BJ (cell line): ENCODE data around the gene CCL27. TPM values are rescaled to one million over a fixed set of nuclear protein-coding genes. Genes with fewer than 3 reads are reported as not detected.

Source experiments
- CTCF ChIA-PET: fragments of 350-600 bp; formaldehyde crosslinking; extraction: SDS; loops from one replicate; lab custom pipeline; 2021; ENCODE audit warnings: antibody characterized with exemption, inconsistent platforms; lab: Yijun Ruan, JAX
- POLR2A ChIA-PET: fragments of 300-600 bp; sonication (Branson Sonifier 250); formaldehyde crosslinking; extraction: SDS; loops from one replicate; lab custom pipeline; 2021; ENCODE audit warnings: antibody characterized with exemption; lab: Charles Lee
- DNase-seq: peaks from one replicate; pipeline ENCODE4 v3.0.0-alpha.2; 2011; ENCODE audit warnings: low read depth
- H3K27me3 ChIP-seq: 2 replicates; pipeline ENCODE4 v1.6.0; 2011; ENCODE audit warnings: low read length; ENCODE audit not compliant: control insufficient read depth, insufficient read depth
- H3K36me3 ChIP-seq: 2 replicates; pipeline ENCODE4 v1.5.1; 2011; ENCODE audit warnings: low read length; ENCODE audit not compliant: control insufficient read depth, insufficient read depth
- H3K4me3 ChIP-seq: 2 replicates; pipeline ENCODE4 v1.5.1; 2011; ENCODE audit warnings: low read depth, mild to moderate bottlenecking, control low read depth, low read length
- CTCF ChIP-seq: IDR thresholded peaks from 2 replicates; pipeline ENCODE4 v1.5.1; 2011; ENCODE audit warnings: low read depth, mild to moderate bottlenecking, control low read depth, inconsistent platforms, low read length, moderate library complexity; ENCODE audit not compliant: insufficient read depth
- polyA plus RNA-seq: library from polyadenylated mRNA; depleted of rRNA; stranded (reverse); fragments of >200 nt; gene quantifications from 2 replicates; pipeline ENCODE4 v1.2.3, GENCODE V29; 2011

CCL27 gene
- polyA plus RNA-seq, 1 experiment: 0.12 TPM

GRCh38 chr9:34684816-34685215, 22.4 kb upstream of the CCL27 start:
- ChIA-PET CTCF (interaction anchor here (3.2 to 3.8 kb wide), 2 partner anchors 9 to 17 kb away, joined by 17 to 39 read pairs; no protein-coding TSS in a partner anchor), POLR2A (no interaction called here)
- DNase-seq: no peak
- Histone ChIP-seq H3K27me3 (no peaks in the 10 kb centered on the region), H3K4me3 (no peak overlapping the region), H3K36me3 (no peaks in the 10 kb centered on the region)
- no peak for TF ChIP-seq CTCF

- Histone ChIP-seq H3K4me3 (no peak overlapping the region), H3K36me3 (no peaks in the 10 kb centered on the region; the same call in 1 of the 2 replicates), H3K27me3 (no peaks in the 10 kb centered on the region)
- TF ChIP-seq CTCF: no peak
- ChIA-PET CTCF (interaction anchor here (1.5 kb wide), 1 partner anchor 17 kb away, joined by 6 read pairs; no protein-coding TSS in a partner anchor), POLR2A (no interaction called here)
- no peak for DNase-seq
These were observed 21.7 kb upstream of the CCL27 start for GRCh38 chr9:34684145-34684544.

- DNase-seq: no peak
- POLR2A ChIA-PET: no interaction called here
- peaks cover 2% of the 10 kb centered on the region for H3K36me3 ChIP-seq
- H3K27me3 ChIP-seq: no peaks in the 10 kb centered on the region
- no peak overlapping the region for H3K4me3 ChIP-seq
- CTCF ChIA-PET: interaction anchor here (0.7 to 3.4 kb wide), 10 partner anchors 9 to 38 kb away, joined by 3 to 45 read pairs (median 5); partner anchors contain the start of gene CCL27
- TF ChIP-seq CTCF: no peak
These were observed 13.4 kb upstream of the CCL27 start for GRCh38 chr9:34675869-34676268.

- no peak for DNase-seq
- H3K36me3 ChIP-seq: peaks cover 2% of the 10 kb centered on the region
- ChIA-PET CTCF (interaction anchor here (0.7 to 3.4 kb wide), 11 partner anchors 9 to 39 kb away, joined by 3 to 45 read pairs (median 5); partner anchors contain the start of gene CCL27), POLR2A (no interaction called here)
- no peaks in the 10 kb centered on the region for H3K27me3 ChIP-seq
- H3K4me3 ChIP-seq: no peak overlapping the region
- peak; percentile 88 for TF ChIP-seq CTCF
These were observed 12.7 kb upstream of the CCL27 start for GRCh38 chr9:34675048-34675714.

- Histone ChIP-seq H3K27me3 (no peaks in the 10 kb centered on the region), H3K4me3 (no peak overlapping the region), H3K36me3 (peaks cover 2% of the 10 kb centered on the region)
- DNase-seq: no peak
- no peak for TF ChIP-seq CTCF
- ChIA-PET POLR2A (no interaction called here), CTCF (interaction anchor here (0.8 to 3.4 kb wide), 5 partner anchors 10 to 27 kb away, joined by 3 to 45 read pairs (median 5); no protein-coding TSS in a partner anchor)
These were observed 12.0 kb upstream of the CCL27 start for GRCh38 chr9:34674440-34674839.
